IPS DF 4.7 (cell line): Measurements from ENCODE around the gene PGGT1B.

ENCODE experiments used
- DNase-seq: peaks from one replicate; pipeline ENCODE4 v3.0.0-alpha.2; 2013; ENCODE audit warnings: low spot score; ENCODE audit errors: extremely low read depth

Gene PGGT1B

GRCh38 chr5:115262321-115263077 is at the start of gene PGGT1B:
Gene PGGT1B (minus strand): TSS chr5:115262877. CDS start chr5:115262851, 26 bp downstream.
- peak; percentile 25 for DNase-seq

- DNase-seq, result no peak
Observed at GRCh38 chr5:115309751-115310370, 47.2 kb upstream of the PGGT1B start.

GRCh38 chr5:115308815-115309214 is 46.1 kb upstream of the PGGT1B start:
- DNase-seq, result no peak

GRCh38 chr5:115306011-115306536 is 43.4 kb upstream of the PGGT1B start:
- DNase-seq, result no peak

- DNase-seq, result no peak
Observed at GRCh38 chr5:115304496-115304895, 41.8 kb upstream of the PGGT1B start.

- no peak for DNase-seq
Observed at GRCh38 chr5:115298811-115299210, 36.1 kb upstream of the PGGT1B start.

- DNase-seq, result no peak
Observed at GRCh38 chr5:115297031-115297430, 34.4 kb upstream of the PGGT1B start.

GRCh38 chr5:115296124-115297022 is 33.7 kb upstream of the PGGT1B start, which contains the start of gene CCDC112:
Gene CCDC112 (minus strand): TSS chr5:115296654. CDS start chr5:115296543, 111 bp downstream.
- no peak for DNase-seq

- no peak for DNase-seq
Observed at GRCh38 chr5:115295777-115296123, 33.1 kb upstream of the PGGT1B start.

GRCh38 chr5:115291397-115291796 is 28.7 kb upstream of the PGGT1B start:
- DNase-seq, result no peak

- DNase-seq, result no peak
Observed at GRCh38 chr5:115289104-115289503, 26.4 kb upstream of the PGGT1B start.

- no peak for DNase-seq
Observed at GRCh38 chr5:115284021-115284420, 21.3 kb upstream of the PGGT1B start.

- DNase-seq, result no peak
Observed at GRCh38 chr5:115282131-115282530, 19.5 kb upstream of the PGGT1B start.

- DNase-seq, result no peak
Observed at GRCh38 chr5:115274584-115274983, 11.9 kb upstream of the PGGT1B start.

GRCh38 chr5:115272297-115272958 is 9.8 kb upstream of the PGGT1B start:
- no peak for DNase-seq

- DNase-seq, result no peak
Observed at GRCh38 chr5:115271295-115272050, 8.8 kb upstream of the PGGT1B start.

- DNase-seq, result no peak
Observed at GRCh38 chr5:115267617-115268016, 4.9 kb upstream of the PGGT1B start.

GRCh38 chr5:115265220-115265619 is 2.5 kb upstream of the PGGT1B start:
- no peak for DNase-seq

- no peak for DNase-seq
Observed at GRCh38 chr5:115264786-115265185, 2.1 kb upstream of the PGGT1B start.

GRCh38 chr5:115263078-115263380 is 352 bp upstream of the PGGT1B start:
- no peak for DNase-seq

- no peak for DNase-seq
Observed at GRCh38 chr5:115262011-115262320, 711 bp downstream of the PGGT1B start.
